NCI-H1092 treated with DMSO at 0.1 percent for 48 hours (cell line): ENCODE data around the gene RPL34.

Experiments
- DNase-seq: peaks from one replicate; lab custom pipeline; 2025; lab: John Stamatoyannopoulos, UW

Gene RPL34

GRCh38 chr4:108624263-108625056, 4.1 kb downstream of the RPL34 start:
- no peak for DNase-seq

- no peak for DNase-seq
Observed at GRCh38 chr4:108626056-108626455, 5.7 kb downstream of the RPL34 start.

GRCh38 chr4:108628411-108628810, 8.0 kb downstream of the RPL34 start:
- DNase-seq: no peak

GRCh38 chr4:108635070-108635655, 14.8 kb downstream of the RPL34 start:
- no peak for DNase-seq

GRCh38 chr4:108636246-108636645, 15.9 kb downstream of the RPL34 start:
- no peak for DNase-seq

- no peak for DNase-seq
Observed at GRCh38 chr4:108637856-108638255, 17.5 kb downstream of the RPL34 start.

- no peak for DNase-seq
Observed at GRCh38 chr4:108644237-108644636, 23.9 kb downstream of the RPL34 start.

- DNase-seq: no peak
Observed at GRCh38 chr4:108646706-108647105, 26.3 kb downstream of the RPL34 start.

GRCh38 chr4:108649863-108650211, 29.5 kb downstream of the RPL34 start:
- no peak for DNase-seq

- peak; percentile 97 for DNase-seq
Observed at GRCh38 chr4:108650212-108651013, 30.0 kb downstream of the RPL34 start, which contains the start of gene OSTC. Gene OSTC, plus strand, starts transcription at chr4:108650599. Its CDS starts 57 bp downstream, at chr4:108650656.

GRCh38 chr4:108651014-108651791, 30.8 kb downstream of the RPL34 start:
- no peak for DNase-seq

GRCh38 chr4:108662629-108663028, 42.3 kb downstream of the RPL34 start:
- no peak for DNase-seq

GRCh38 chr4:108674356-108674977, 54.1 kb downstream of the RPL34 start:
- no peak for DNase-seq
